Activated CD4-positive, CD25-positive, alpha-beta regulatory T cell treated with anti-CD3 and anti-CD28 coated beads, Interleukin-2, amount 50 U/mL, for 16 hours (primary cell): ENCODE measurements around the gene VAMP4.
"Not testable (repeated sequence)": the region's sequence is repeated elsewhere in the genome, so short reads cannot be mapped to it uniquely, and the experiment has no call there.

Source experiments
- DNase-seq: peaks from one replicate; pipeline ENCODE4 v3.0.0-alpha.2; 2020; ENCODE audit warnings: low read depth, low spot score

VAMP4 gene

GRCh38 chr1:171751221-171751620 lies 9.4 kb upstream of the VAMP4 start:
- DNase-seq, result no peak

GRCh38 chr1:171748651-171749050 lies 6.8 kb upstream of the VAMP4 start:
- DNase-seq, result no peak

GRCh38 chr1:171744986-171745385 lies 3.1 kb upstream of the VAMP4 start:
- DNase-seq, result no peak

GRCh38 chr1:171743081-171743870 lies 1.4 kb upstream of the VAMP4 start:
- DNase-seq, result no peak

GRCh38 chr1:171742577-171742922 lies 685 bp upstream of the VAMP4 start:
- no peak for DNase-seq

GRCh38 chr1:171740987-171741871 lies 636 bp downstream of the VAMP4 start:
- DNase-seq, result no peak

GRCh38 chr1:171740356-171740863 lies 1.5 kb downstream of the VAMP4 start:
- no peak for DNase-seq

- DNase-seq, result no peak
Measured at GRCh38 chr1:171739656-171740055, 2.2 kb downstream of the VAMP4 start.

- DNase-seq, result no peak
Measured at GRCh38 chr1:171738911-171739310, 3.0 kb downstream of the VAMP4 start.

GRCh38 chr1:171736196-171736595 lies 5.7 kb downstream of the VAMP4 start:
- no peak for DNase-seq

GRCh38 chr1:171730052-171730451 lies 11.8 kb downstream of the VAMP4 start:
- DNase-seq, result no peak

GRCh38 chr1:171727778-171728177 lies 14.1 kb downstream of the VAMP4 start:
- DNase-seq, result no peak

- not testable (repeated sequence) for DNase-seq
Measured at GRCh38 chr1:171723180-171723579, 18.7 kb downstream of the VAMP4 start.

- DNase-seq, result no peak
Measured at GRCh38 chr1:171718848-171719247, 23.0 kb downstream of the VAMP4 start.

GRCh38 chr1:171718216-171718615 lies 23.6 kb downstream of the VAMP4 start:
- DNase-seq, result no peak

GRCh38 chr1:171717062-171717718 lies 24.7 kb downstream of the VAMP4 start:
- DNase-seq, result no peak

GRCh38 chr1:171716616-171717015 lies 25.2 kb downstream of the VAMP4 start:
- no peak for DNase-seq

GRCh38 chr1:171715813-171716251 lies 26.0 kb downstream of the VAMP4 start:
- no peak for DNase-seq

- no peak for DNase-seq
Measured at GRCh38 chr1:171712341-171712740, 29.5 kb downstream of the VAMP4 start.

- no peak for DNase-seq
Measured at GRCh38 chr1:171711643-171712042, 30.2 kb downstream of the VAMP4 start.

GRCh38 chr1:171707583-171707982 lies 34.3 kb downstream of the VAMP4 start:
- DNase-seq, result no peak

GRCh38 chr1:171702598-171702997 lies 39.3 kb downstream of the VAMP4 start:
- DNase-seq, result no peak
